Parathyroid adenoma (tissue), 2 donors: ENCODE data around the gene AMER2.

Source experiments
- H2AFZ ChIP-seq: fragments of 300-600 bp; sonication (generic); one replicate; pipeline ENCODE4 v1.7.0; 2017; ENCODE audit warnings: antibody characterized with exemption, mild to moderate bottlenecking
- H3K27ac ChIP-seq: fragments of 300-600 bp; sonication (generic); one replicate; pipeline ENCODE4 v1.7.0; 2017
- H3K27me3 ChIP-seq: fragments of 300-600 bp; sonication (generic); one replicate; pipeline ENCODE4 v1.7.0; 2017; ENCODE audit warnings: low read length; ENCODE audit not compliant: control insufficient read depth, insufficient read depth
- H3K36me3 ChIP-seq: fragments of 300-600 bp; sonication (generic); one replicate; pipeline ENCODE4 v1.7.0; 2017; ENCODE audit warnings: low read length; ENCODE audit not compliant: control insufficient read depth, insufficient read depth
- H3K4me1 ChIP-seq: fragments of 300-600 bp; sonication (generic); one replicate; pipeline ENCODE4 v1.7.0; 2017; ENCODE audit warnings: control low read depth
- H3K4me2 ChIP-seq: fragments of 300-600 bp; sonication (generic); one replicate; pipeline ENCODE4 v1.7.0; 2017; ENCODE audit warnings: low read length
- H3K4me3 ChIP-seq: fragments of 300-600 bp; sonication (generic); one replicate; pipeline ENCODE4 v1.7.0; 2017; ENCODE audit warnings: low read depth, low read length
- H3K79me2 ChIP-seq: fragments of 300-600 bp; sonication (generic); one replicate; pipeline ENCODE4 v1.7.0; 2017; ENCODE audit warnings: control low read depth
- H3K9ac ChIP-seq: fragments of 300-600 bp; sonication (generic); one replicate; pipeline ENCODE4 v1.7.0; 2017; ENCODE audit warnings: mild to moderate bottlenecking
- H3K9me3 ChIP-seq: fragments of 300-600 bp; sonication (generic); one replicate; pipeline ENCODE4 v1.7.0; 2017; ENCODE audit warnings: low read length; ENCODE audit not compliant: control insufficient read depth
- TF ChIP-seq, protein P1 (sequence below): fragments of 300-600 bp; sonication (generic); IDR thresholded peaks from one replicate; pipeline ENCODE4 v1.7.0; 2017; ENCODE audit warnings: antibody characterized with exemption, mild to moderate bottlenecking
- donor health status: primary hyperparathyroidism.

Gene AMER2

DNA sequence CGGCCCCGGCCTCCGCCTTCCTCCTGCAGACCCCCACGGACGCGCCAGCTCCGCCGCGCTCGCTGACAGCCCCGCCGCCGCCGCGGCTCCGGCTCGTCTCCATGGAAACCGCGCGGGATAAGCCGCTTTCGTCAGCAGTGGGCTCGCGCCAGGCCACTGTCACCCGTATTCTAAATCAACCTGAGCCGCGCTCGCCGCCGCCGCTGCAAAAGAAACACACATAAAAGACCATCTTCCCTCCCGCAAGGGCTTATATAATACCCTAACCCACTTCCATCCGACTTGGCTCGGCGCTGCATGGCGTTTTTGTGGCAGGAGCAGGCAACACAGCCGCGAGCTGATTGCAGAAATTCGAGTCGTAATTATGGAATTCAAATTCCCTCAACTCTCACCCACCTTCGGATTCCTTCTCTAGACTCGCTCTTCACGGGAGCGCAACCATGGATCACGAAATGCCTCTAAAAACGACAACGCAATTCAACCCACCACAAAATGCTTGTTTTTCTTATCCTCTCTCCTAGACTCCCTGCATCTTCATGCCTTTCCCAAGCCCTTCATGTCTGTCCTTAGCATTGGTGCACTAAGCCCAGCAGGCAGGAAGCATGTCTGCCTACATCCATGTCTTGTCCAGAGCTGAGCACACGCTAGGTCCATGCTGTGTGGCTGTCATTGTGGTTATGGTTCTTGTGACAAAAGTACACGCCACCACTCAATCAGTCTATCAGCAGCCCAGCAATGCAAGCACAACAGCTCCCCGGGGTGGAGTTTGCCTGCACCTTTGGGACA, at the start of gene AMER2:
Gene AMER2, minus strand, starts transcription at position 772 of the 786 bp plus-strand sequence. Its CDS starts 669 bp downstream, at position 103.
- no peak within 1 kb of the TSS for H3K27ac ChIP-seq
- peak within 1 kb of the TSS; percentile 77 for H2AFZ ChIP-seq
- peak within 1 kb of the TSS; percentile 68 for H3K4me2 ChIP-seq
- TF ChIP-seq, protein P1, sequence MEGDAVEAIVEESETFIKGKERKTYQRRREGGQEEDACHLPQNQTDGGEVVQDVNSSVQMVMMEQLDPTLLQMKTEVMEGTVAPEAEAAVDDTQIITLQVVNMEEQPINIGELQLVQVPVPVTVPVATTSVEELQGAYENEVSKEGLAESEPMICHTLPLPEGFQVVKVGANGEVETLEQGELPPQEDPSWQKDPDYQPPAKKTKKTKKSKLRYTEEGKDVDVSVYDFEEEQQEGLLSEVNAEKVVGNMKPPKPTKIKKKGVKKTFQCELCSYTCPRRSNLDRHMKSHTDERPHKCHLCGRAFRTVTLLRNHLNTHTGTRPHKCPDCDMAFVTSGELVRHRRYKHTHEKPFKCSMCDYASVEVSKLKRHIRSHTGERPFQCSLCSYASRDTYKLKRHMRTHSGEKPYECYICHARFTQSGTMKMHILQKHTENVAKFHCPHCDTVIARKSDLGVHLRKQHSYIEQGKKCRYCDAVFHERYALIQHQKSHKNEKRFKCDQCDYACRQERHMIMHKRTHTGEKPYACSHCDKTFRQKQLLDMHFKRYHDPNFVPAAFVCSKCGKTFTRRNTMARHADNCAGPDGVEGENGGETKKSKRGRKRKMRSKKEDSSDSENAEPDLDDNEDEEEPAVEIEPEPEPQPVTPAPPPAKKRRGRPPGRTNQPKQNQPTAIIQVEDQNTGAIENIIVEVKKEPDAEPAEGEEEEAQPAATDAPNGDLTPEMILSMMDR: no peak
- no peaks in the 10 kb centered on the region for H3K79me2 ChIP-seq
- peak within 1 kb of the TSS; percentile 57 for H3K4me3 ChIP-seq
- H3K9me3 ChIP-seq: no peaks in the 10 kb centered on the region
- H3K9ac ChIP-seq: no peak within 1 kb of the TSS
- H3K36me3 ChIP-seq: no peaks in the 10 kb centered on the region
- no peaks in the 10 kb centered on the region for H3K4me1 ChIP-seq
- no peaks in the 10 kb centered on the region for H3K27me3 ChIP-seq

DNA sequence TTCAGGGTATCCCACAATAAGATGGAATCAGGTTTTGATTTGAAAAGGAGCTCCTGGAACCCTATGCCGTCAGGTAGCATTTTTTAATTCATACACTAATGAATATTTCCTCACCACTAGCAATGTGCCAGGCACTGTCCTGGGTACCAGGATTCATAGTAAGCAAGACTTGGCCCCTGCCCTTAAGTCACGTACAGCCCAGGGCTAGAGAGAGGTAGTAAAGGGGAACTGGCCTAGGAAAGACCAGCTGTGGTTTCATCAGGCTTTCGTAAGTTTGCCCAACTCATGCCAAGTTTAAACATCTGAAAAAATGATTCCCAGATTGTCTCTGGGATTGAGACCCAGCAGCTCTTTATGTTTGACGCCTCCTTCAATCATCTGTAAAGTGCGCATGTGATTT, 45.9 kb upstream of the AMER2 start:
- H3K36me3 ChIP-seq: no peaks in the 10 kb centered on the region
- TF ChIP-seq, protein P1: no peak
- no peaks in the 10 kb centered on the region for H3K9me3 ChIP-seq
- no peak overlapping the region for H3K9ac ChIP-seq
- H3K27ac ChIP-seq: no peak overlapping the region
- H3K27me3 ChIP-seq: no peaks in the 10 kb centered on the region
- no peak overlapping the region for H2AFZ ChIP-seq
- no peaks in the 10 kb centered on the region for H3K79me2 ChIP-seq
- no peaks in the 10 kb centered on the region for H3K4me1 ChIP-seq
- H3K4me3 ChIP-seq: no peak overlapping the region
- no peak overlapping the region for H3K4me2 ChIP-seq

GRCh38 chr13:25217023-25217885, 45.2 kb upstream of the AMER2 start:
- TF ChIP-seq, protein P1: no peak
- H2AFZ ChIP-seq: no peak overlapping the region
- no peaks in the 10 kb centered on the region for H3K27me3 ChIP-seq
- no peaks in the 10 kb centered on the region for H3K36me3 ChIP-seq
- no peaks in the 10 kb centered on the region for H3K79me2 ChIP-seq
- no peak overlapping the region for H3K4me2 ChIP-seq
- no peak overlapping the region for H3K9ac ChIP-seq
- no peak overlapping the region for H3K4me3 ChIP-seq
- no peak overlapping the region for H3K27ac ChIP-seq
- no peaks in the 10 kb centered on the region for H3K9me3 ChIP-seq
- H3K4me1 ChIP-seq: no peaks in the 10 kb centered on the region

DNA sequence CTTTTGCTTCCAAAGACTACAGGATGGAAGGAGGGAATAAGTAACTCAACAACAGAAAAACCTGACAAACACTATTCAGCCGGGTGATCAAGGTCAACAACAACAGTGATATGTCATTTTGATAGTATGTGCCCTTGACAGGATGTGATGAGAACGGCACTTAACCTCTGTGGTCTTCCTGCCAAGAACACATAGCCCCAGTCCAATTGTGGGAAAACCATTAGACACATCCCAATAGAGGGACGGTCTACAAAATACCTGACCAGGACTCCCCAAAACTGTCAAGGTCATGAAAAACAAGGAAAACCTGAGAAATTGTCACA, 43.1 kb upstream of the AMER2 start:
- Histone ChIP-seq H3K27ac (no peak overlapping the region), H3K27me3 (no peaks in the 10 kb centered on the region), H3K4me2 (no peak overlapping the region), H3K79me2 (no peaks in the 10 kb centered on the region), H3K9ac (no peak overlapping the region), H3K9me3 (no peaks in the 10 kb centered on the region), H2AFZ (no peak overlapping the region), H3K4me1 (no peaks in the 10 kb centered on the region), H3K4me3 (no peak overlapping the region), H3K36me3 (no peaks in the 10 kb centered on the region)
- TF ChIP-seq, protein P1: no peak
